ENCODE data around the gene MIPEP. TPM values are rescaled to one million over a fixed set of nuclear protein-coding genes. Genes with fewer than 3 reads are reported as not detected.

The MIPEP gene
- total and polyA plus RNA-seq, 9 of the 15 experiments (the other 6 are each of a cell fraction or from before 2014, with no cell fraction given), result 1.7 to 19.3 (median 13.1) TPM

DNA sequence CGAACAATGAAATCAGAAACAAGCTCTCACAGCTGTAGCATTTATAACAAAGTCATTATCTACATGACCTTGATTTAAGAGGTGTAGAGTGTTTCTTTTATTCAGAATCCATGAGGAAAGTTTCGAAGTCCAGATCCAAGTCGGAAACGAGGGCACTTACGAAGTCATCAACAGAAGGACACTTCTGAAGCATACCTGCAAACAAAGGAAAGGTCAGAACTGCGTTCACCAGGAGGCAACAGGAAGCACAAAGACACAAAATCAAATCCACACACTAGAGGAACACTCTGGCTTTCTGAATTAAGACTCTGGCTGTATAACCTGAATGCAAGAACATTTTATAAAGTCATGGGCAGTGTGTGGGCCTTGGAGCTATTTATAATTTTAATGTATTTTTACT lies 158.9 kb downstream of the MIPEP start:
- BruUV-seq (replicated peaks), result no TSS peak
- whole genome bisulfite sequencing (ENCODE audit: insufficient coverage, low coverage, missing lambda C conversion rate), result 63% methylated on average over 6 of the region's 6 CpGs
- Histone ChIP-seq H3K36me3 (ENCODE audit: control insufficient read depth, insufficient read depth, low read length) (no peaks in the 10 kb centered on the region), H3K4me3 (no peak overlapping the region), H3K79me2 (ENCODE audit: control insufficient read depth, insufficient read depth, low read length) (no peaks in the 10 kb centered on the region), H3K9ac (ENCODE audit: insufficient read depth in 1 of 2, low read depth in 2 of 2, low read length in 2 of 2) (no peak overlapping the region), H3K9me3 (replicated peaks; ENCODE audit: control insufficient read depth, insufficient read depth, low read depth, low read length) (no peaks in the 10 kb centered on the region), H3K27ac (ENCODE audit: extremely low read depth, low read depth, low read length) (no peak overlapping the region), H3K9me1 (ENCODE audit: control insufficient read depth, insufficient read depth, low read length) (no peaks in the 10 kb centered on the region), H3K4me1 (replicated peaks in 1 of 2; ENCODE audit: control insufficient read depth in 2 of 2, insufficient read depth in 2 of 2, low read length in 2 of 2) (no peaks in the 10 kb centered on the region; a peak in 1 of 5 replicates), H3K27me3 (ENCODE audit: control insufficient read depth in 2 of 2, insufficient read depth in 2 of 2, low read length in 2 of 2) (no peaks in the 10 kb centered on the region), H2AFZ (ENCODE audit: low read depth, low read length) (no peak overlapping the region), H4K20me1 (replicated peaks; ENCODE audit: control insufficient read depth, insufficient read depth, low read length) (no peaks in the 10 kb centered on the region), H3K4me2 (ENCODE audit: insufficient read depth, low read length) (no peak overlapping the region)
- ChIA-PET CTCF (ENCODE audit: low intra/inter-chr PET ratio) (no interaction called here), POLR2A (no interaction called here)
- ATAC-seq, result no peak
- no peak for FAIRE-seq
- TF ChIP-seq IRF2 (CRISPR knock-in tag; IDR thresholded peaks at IDR 0.05) (no peak), YY1 (IDR thresholded peaks at IDR 0.05; ENCODE audit: borderline replicate concordance in 1 of 3, control insufficient read depth in 1 of 3, extremely low read depth in 1 of 3, insufficient read depth in 3 of 3, insufficient read length in 1 of 3, insufficient replicate concordance in 2 of 3, low read depth in 1 of 3, low read length in 2 of 3) (no peak), RHOXF2B (CRISPR knock-in tag; conservative IDR thresholded peaks at IDR 0.05) (no peak), ZNF444 (CRISPR knock-in tag; IDR thresholded peaks at IDR 0.05) (no peak), GATAD2A (IDR thresholded peaks at IDR 0.05) (no peak), SRSF9 (IDR thresholded peaks at IDR 0.05; ENCODE audit: borderline replicate concordance, low read depth, low read length) (no peak), NFIC (IDR thresholded peaks at IDR 0.05) (no peak), HDAC1 (IDR thresholded peaks at IDR 0.05) (no peak), ZNF232 (CRISPR knock-in tag; IDR thresholded peaks at IDR 0.05) (no peak), ASH1L (IDR thresholded peaks at IDR 0.05; ENCODE audit: borderline replicate concordance, low read depth, partially characterized antibody) (no peak)
- TF ChIP-seq, protein P1, sequence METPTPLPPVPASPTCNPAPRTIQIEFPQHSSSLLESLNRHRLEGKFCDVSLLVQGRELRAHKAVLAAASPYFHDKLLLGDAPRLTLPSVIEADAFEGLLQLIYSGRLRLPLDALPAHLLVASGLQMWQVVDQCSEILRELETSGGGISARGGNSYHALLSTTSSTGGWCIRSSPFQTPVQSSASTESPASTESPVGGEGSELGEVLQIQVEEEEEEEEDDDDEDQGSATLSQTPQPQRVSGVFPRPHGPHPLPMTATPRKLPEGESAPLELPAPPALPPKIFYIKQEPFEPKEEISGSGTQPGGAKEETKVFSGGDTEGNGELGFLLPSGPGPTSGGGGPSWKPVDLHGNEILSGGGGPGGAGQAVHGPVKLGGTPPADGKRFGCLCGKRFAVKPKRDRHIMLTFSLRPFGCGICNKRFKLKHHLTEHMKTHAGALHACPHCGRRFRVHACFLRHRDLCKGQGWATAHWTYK (CRISPR knock-in tag; IDR thresholded peaks at IDR 0.05), result no peak
- TF ChIP-seq, protein P2, sequence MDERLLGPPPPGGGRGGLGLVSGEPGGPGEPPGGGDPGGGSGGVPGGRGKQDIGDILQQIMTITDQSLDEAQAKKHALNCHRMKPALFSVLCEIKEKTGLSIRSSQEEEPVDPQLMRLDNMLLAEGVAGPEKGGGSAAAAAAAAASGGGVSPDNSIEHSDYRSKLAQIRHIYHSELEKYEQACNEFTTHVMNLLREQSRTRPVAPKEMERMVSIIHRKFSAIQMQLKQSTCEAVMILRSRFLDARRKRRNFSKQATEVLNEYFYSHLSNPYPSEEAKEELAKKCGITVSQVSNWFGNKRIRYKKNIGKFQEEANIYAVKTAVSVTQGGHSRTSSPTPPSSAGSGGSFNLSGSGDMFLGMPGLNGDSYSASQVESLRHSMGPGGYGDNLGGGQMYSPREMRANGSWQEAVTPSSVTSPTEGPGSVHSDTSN (CRISPR knock-in tag; IDR thresholded peaks at IDR 0.05; ENCODE audit: low read depth), result no peak
- TF ChIP-seq, protein P2 (tag; conservative IDR thresholded peaks at IDR 0.05; ENCODE audit: low read depth), result no peak
- TF ChIP-seq, protein P3, sequence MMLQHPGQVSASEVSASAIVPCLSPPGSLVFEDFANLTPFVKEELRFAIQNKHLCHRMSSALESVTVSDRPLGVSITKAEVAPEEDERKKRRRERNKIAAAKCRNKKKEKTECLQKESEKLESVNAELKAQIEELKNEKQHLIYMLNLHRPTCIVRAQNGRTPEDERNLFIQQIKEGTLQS (IDR thresholded peaks at IDR 0.05), result no peak
- TF ChIP-seq, protein P3 (CRISPR knock-in tag; conservative IDR thresholded peaks at IDR 0.05), result no peak
- intact Hi-C loops (cut with micrococcal nuclease) (no loop called here), in situ Hi-C loops (cut with MboI) (no loop called here)
- DNase-seq (ENCODE audit: extremely low read depth in 1 of 4, low spot score in 3 of 4), result no peak

Measured in K562 (cell line).